HEK293T (cell line): ENCODE data around the gene ATP6V0E2.

Experiments
- ELF4 ChIP-seq: fragments of 450-650 bp; IDR thresholded peaks from 2 replicates; pipeline ENCODE4 v1.6.1; 2017; ENCODE audit warnings: antibody characterized with exemption
- L3MBTL2 ChIP-seq: fragments of 450-650 bp; conservative IDR thresholded peaks from 2 replicates; pipeline ENCODE4 v1.6.1; 2016; ENCODE audit warnings: mild to moderate bottlenecking
- LEF1 ChIP-seq: fragments of 450-650 bp; IDR thresholded peaks from 2 replicates; pipeline ENCODE4 v1.6.1; 2017; ENCODE audit warnings: mild to moderate bottlenecking, borderline replicate concordance
- NFRKB ChIP-seq: fragments of 450-650 bp; IDR thresholded peaks from 2 replicates; pipeline ENCODE4 v1.6.1; 2016; ENCODE audit warnings: mild to moderate bottlenecking, moderate library complexity
- SP1 ChIP-seq: fragments of 450-650 bp; IDR thresholded peaks from 2 replicates; pipeline ENCODE4 v1.6.1; 2017
- SUZ12 ChIP-seq: fragments of 450-650 bp; IDR thresholded peaks from 2 replicates; pipeline ENCODE4 v1.6.1; 2016; ENCODE audit warnings: mild to moderate bottlenecking
- TARDBP ChIP-seq: fragments of 450-650 bp; IDR thresholded peaks from 2 replicates; pipeline ENCODE4 v1.6.1; 2016

DNA sequence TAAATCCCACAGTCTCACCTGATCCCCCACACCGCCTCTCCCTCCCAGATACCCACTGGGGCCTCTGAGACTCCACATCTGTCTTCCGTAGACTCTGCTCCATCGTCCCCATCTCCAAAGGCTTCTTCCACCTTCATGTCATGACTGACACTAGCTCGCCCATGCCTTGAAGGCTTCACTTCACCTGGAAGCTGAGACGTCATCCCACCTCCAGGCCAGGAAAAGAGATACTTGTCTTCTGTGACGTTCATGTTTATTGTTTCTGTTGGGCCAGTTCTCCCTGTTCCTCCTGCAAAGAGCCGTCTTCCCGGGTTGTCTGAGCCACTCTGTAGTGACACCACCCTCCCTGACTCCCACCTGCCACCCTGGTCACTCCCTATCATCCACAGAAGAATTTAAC, 39.2 kb upstream of the ATP6V0E2 start:
- TF ChIP-seq TARDBP = no peak
- no peak for TF ChIP-seq LEF1
- no peak for TF ChIP-seq NFRKB
- TF ChIP-seq SP1 = no peak
- TF ChIP-seq ELF4 = no peak
- no peak for TF ChIP-seq L3MBTL2
- no peak for TF ChIP-seq SUZ12
